Epithelial cell of alveolus of lung (primary cell): ENCODE results near the gene MZT1. TPM values are rescaled to one million over a fixed set of nuclear protein-coding genes. Genes with fewer than 3 reads are reported as not detected.

Source experiments
- total RNA-seq: library from RNA; depleted of rRNA; stranded (reverse); fragments of >200 nt; gene quantifications from 2 replicates; pipeline ENCODE4 v1.2.1, GENCODE V29; 2015

MZT1 gene
- 9.1 and 21.7 TPM in 2 replicates for total RNA-seq

GRCh38 chr13:72727417-72728289, at the start of gene MZT1, which contains the start of gene BORA:
Gene MZT1 (minus strand): TSS chr13:72727629. CDS start chr13:72727602, 27 bp downstream.
Gene BORA (plus strand): TSS chr13:72727923. CDS start chr13:72728941, 1,018 bp downstream.

Other genes starting within 250 kb of the MZT1 start
- 9.7 and 10.2 TPM in 2 replicates for gene BORA, start 294 bp upstream of the MZT1 start, total RNA-seq
- gene DIS3, start 54.3 kb upstream of the MZT1 start, total RNA-seq, result 28.8 and 32.8 TPM in 2 replicates
- gene PIBF1, start 54.5 kb upstream of the MZT1 start, total RNA-seq, result 11.9 and 16.6 TPM in 2 replicates